ENCODE data around the gene CHPF2.

CHPF2 gene, protein sequence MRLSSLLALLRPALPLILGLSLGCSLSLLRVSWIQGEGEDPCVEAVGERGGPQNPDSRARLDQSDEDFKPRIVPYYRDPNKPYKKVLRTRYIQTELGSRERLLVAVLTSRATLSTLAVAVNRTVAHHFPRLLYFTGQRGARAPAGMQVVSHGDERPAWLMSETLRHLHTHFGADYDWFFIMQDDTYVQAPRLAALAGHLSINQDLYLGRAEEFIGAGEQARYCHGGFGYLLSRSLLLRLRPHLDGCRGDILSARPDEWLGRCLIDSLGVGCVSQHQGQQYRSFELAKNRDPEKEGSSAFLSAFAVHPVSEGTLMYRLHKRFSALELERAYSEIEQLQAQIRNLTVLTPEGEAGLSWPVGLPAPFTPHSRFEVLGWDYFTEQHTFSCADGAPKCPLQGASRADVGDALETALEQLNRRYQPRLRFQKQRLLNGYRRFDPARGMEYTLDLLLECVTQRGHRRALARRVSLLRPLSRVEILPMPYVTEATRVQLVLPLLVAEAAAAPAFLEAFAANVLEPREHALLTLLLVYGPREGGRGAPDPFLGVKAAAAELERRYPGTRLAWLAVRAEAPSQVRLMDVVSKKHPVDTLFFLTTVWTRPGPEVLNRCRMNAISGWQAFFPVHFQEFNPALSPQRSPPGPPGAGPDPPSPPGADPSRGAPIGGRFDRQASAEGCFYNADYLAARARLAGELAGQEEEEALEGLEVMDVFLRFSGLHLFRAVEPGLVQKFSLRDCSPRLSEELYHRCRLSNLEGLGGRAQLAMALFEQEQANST

DNA sequence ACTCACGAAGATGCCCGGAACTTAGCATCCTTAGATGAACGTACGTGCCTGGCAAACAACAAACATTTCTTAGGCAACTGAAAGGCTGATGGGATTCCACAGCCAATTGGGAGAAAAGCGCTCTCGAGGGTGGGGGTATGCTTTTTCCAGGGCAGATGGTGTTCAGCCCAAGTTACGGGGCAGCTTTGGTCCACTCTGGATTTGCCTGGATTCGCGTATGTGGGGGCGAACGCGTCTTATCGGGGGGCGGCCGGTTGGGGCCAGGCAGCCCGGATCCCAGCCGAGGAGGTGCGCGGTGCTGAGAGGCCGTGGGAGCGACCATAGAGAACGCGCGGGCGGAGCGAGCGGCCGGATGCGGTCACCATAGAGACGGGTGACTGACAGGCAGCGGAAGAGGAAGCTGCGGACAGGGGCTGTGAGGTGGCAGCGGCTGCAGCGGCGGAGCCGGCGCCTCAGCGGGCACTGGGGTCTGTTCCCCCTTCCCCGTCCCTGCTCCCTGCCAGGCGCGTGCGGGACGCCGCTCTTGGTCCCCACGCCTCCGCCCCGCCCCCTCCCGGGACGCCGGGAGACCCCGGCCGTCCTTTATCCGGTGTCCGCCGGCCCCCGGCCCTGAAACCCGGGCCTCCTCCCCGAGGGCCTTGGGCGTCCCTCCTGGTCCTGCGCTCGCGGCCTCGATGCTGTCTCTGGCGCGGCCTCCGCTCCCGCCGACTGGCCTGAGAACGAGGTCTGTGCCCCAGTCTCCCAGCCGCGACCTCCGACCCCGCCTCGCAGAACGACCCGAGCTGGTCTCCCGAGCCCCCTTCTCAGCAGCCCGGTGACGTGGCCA lies at the start of gene CHPF2:
CHPF2 (plus strand) TSS at position 393 of the 826 bp plus-strand sequence. CDS start 1,529 bp downstream, outside the sequence.
- peak; percentile 43 for DNase-seq

DNA sequence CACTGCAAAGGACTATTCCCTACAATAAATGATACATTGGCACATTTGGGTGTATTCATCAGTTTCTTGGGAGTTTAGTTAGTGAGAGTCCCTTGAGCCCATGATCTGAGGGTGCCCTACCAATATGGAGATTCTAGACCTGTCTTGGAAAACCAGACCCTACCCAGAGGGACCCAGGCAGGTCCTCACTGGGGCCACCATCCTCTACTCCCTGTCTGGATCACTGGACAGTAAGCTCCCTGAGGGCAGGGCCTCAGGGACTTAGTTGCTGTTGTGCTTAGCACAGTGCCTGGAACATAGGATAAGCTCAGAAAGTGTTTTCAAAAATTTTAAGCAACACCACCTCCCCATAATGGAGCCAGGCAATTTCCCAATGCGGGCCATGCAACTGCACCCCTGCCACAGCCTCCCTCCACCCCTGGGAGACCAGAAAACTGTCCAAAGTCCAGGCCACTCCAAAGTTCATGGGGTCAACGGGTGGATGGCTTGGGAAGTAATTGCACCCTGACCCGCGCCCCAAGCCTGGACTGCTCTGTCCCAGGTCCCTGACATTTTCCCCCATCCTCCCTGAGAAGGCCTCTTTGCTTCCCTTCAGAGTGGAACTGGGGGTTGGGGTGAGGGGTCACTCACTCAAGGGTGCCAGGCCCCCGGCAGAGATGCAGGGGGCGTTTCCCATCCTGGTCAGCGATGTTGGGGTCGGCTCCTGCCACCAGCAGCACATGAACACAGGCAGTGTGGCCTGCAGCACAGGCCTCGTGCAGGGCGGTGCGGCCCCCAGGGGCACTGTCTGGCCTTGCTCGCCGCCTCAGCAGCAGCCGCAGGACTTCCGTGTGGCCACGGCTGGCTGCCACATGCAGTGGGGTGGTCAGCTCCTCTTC lies 46.3 kb upstream of the CHPF2 start:
- DNase-seq, result no peak

DNA sequence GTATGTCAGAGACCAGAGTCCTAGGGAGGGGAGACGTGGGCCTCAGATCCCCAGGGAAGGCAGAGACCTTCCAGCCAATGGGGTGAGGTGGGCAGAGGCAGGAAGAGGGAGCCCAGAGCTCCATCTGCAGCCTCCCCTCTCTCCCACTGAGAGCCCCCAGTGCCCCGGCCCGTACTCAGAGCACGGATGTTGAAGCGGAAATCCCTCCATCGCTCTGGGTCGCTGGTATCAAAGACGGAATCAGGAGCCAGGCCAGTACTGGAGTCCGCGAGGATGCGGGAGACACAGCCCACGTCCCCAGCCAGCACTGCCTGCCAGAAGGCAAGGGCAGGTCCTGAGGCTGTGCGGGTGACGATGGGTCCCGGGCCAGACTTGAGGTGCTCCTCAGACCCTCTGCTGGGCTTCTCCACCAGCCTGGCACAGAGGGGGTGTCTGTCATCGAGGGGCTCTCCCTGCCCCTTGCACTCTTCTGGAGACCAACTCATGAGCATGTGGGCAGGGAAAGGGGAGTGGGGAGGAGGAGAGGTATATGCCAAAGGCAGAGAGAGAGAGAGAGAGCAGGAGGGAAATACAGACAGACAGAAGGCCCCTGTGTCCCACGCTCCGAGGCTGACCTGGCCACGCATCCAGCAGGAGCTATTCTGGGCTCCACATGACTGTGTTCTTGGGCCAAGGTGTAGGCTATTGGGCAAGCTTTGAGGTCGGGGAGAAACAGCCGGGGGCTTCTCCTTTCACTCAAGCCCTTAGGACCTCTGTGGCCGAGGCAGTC lies 45.5 kb upstream of the CHPF2 start, which contains the start of gene ASB10:
ASB10 (minus strand) TSS at position 611 of the 769 bp plus-strand sequence; CDS start at position 491, 120 bp downstream.
- DNase-seq, result no peak

DNA sequence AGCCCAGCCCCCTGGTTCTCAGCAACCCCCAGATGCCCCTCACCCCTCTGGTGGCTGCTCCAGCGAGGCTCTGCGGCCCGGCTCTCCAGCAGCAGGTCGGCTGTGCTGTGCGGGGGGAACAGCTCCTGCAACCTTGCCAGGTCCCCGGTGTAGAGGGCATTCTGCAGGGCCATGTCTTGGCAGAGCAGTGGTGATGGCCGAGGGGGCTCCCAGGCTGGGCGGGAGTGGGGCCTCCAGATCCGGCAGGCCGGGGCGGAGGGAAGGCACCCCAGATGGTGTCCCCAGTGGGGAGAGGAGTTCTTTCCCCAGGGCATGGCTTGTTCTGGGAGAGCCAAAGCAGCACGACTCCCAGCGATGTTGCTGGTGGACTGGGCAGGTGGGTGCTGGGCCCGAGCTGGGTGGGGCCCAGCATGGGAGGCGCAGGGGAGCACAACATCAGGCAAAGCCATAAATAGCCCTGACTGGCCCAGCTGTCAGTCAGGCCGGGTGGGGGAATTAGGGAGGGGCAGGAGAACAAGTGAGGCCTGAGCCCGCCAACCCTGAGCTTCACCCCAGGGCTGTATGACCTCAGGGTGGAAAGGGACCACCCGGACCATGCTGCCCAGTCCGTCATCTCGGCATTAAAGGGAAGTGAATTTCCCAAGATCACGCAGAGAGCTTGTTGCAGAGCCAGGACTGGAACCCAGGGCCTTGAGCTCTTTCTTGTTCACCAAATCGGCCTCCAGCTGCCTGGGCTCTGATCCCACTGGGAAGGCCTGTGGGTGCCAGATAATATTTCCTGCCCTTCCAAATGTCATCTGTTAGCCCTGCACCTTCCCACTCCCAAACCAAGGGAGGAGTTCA lies 44.7 kb upstream of the CHPF2 start:
- DNase-seq, result no peak

DNA sequence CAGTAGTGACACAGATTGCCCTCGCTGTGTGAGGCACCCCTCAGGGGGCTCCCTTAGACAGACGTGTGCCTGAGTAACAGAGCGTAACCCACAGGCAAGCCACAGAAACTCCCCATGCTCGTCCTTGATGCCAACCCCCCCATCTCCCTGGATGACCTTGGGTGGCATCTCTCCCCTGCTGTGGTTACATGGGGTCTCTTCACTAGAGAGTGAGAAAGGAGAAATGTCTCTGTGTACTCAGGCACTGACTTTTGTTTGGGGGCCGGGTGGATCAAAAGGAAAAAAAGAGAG lies 44.1 kb upstream of the CHPF2 start:
- DNase-seq, result no peak

DNA sequence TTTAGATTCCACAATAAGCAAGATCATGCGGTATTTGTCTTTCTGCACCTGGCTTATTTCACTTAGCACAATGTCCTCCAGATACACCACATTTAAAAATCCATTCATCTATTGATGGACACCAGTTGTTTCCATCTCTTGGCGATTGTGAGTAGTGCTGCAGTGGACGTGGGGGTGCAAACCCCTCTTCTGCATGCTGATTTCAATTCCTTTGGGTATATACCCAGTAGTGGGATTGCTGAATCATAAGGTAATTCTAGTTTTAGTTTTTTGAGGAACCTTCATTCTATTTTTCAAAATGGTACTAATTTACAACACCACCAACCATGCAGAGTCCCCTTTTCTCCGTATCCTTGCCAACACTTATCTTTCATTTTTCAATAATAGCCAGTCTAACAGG lies 43.2 kb upstream of the CHPF2 start:
- no peak for DNase-seq

DNA sequence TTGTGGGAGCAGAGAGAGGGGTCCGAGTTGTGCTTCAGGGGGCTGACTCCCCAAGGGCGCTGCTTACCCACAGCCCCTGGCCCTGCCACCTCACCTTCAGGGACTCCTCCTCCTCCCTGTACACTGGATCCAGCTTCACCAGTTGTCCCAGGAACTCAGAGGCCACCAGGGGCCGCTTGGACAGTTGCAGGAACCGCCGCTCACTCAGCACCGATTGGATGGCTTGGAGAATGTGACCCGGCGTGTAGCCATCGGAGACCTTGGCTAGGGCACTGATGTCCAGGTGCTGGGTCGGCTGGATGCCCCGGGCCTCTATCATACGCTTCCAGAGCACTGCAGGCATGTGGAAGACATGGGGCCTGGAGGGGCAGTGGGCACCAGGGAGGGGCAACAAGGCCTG lies 40.7 kb upstream of the CHPF2 start:
- DNase-seq, result no peak

DNA sequence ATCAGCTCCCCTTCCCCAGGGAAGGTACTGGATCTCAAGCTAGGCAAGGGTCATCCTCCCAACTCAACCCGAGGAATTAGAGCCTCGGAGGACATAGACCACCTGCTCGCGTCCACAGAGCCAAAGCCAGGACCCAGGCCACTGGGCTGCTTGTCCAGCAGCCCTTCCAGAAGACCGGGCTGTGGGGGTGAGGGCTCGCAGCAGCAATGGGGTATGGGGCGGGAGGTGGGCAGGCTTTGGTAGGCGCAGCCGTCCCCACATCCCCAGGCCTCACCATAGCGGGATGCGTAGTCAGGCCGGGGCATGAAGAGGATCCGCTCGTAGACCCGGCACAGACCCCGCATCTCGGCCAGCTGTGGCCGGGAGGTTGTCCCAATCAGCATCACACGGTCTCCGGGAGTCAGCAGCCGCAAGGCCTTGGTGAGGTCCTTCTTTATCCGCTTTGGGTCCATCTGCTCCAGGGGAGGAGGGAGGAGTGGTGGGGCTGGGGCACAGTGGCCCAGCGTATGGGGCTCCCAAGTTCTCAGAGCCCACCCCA lies 40.2 kb upstream of the CHPF2 start:
- no peak for DNase-seq

DNA sequence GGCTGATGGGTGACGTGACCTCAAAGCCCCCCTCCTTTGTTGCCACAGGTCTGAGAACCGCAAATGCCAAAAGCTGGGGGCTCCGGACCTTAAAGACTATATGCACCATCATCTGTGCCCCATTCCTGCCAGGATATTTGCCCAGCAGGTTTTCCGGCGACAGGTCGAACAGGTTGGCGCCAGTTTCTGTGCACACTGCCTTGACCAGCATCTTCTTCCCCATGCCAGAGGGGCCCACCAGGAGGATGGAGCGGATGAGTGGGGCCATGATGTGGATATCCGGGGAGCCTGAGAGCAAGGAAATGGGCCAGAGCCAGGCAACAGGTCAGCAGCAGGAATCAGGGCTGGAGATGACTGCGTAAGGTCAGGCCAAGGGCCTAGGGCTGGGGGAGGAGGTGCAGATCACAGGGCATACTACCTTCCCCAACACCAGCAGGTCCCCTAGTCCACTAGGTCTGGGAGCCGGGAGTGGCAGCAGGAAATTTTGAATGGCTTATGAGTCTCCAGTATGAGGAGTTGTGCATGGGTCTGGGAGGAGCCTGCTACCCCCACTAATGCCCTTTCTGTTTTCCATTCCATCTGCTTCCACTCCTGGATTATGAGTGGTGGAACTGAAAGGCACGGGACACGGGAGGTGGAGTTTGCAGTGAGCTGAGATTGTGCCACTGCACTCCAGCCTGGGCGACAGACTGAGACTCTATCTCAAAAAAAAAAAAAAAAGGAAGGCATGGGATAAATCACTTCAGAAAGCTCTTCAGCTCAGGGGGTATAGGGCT lies 38.9 kb upstream of the CHPF2 start:
- DNase-seq, result no peak

DNA sequence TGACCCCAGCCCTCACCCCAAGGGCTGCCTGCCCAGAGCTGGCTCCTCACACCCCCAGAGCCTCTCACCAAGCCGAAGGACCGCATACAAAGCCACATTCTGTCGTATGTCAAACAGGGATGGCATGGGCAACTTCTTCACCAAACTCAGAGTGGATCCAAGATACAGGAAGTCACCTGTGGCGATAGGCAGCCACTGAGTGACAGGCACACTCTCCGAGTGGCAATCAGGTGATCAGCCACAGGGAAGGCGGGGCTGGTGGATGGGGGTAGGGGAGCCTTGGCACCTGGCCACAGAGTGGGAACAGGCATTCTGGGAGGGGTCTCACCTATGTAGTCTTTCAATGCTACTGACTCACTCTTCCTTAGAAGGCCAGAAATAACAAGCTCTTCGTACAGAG lies 38.1 kb upstream of the CHPF2 start:
- DNase-seq, result no peak

DNA sequence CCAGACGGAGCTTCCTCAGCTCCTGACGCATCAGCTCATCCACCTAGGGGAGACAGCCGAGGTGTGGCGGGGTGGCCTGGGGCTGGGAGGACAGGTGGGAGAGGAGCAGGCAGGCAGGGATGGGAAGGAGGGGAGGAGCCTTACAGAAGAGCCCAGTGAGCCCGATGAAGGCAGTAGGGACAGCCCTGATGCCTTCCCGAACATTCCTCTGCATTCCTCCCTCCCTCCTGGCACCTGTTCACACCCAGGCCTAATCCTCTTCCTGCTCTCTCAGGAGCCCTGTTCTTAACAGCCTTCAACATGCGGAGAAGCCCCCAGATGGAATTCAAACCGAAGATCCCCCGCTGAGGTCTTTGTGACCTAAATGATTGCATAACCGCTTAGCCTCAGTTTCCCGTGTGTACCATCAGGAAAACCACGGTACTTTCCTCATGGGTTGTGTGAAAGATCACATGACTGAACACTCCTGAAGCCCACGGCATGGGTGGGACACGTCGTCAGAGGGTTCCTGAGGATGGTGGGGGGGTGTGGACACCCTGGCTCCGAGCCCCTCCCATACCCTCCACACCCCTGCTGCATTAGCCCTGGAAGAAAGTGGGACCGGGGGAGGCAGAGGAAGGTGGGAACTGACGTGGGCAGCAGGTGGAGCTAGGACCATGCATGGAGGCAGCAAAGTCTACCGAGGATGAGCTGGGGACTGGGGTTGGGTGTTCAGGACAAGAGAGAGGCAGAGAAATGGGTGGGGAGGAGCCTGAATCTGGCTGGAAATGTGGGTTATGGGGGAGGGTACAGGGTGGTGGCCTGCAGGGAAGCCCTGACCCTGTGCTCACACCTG lies 36.5 kb upstream of the CHPF2 start:
- DNase-seq, result no peak

DNA sequence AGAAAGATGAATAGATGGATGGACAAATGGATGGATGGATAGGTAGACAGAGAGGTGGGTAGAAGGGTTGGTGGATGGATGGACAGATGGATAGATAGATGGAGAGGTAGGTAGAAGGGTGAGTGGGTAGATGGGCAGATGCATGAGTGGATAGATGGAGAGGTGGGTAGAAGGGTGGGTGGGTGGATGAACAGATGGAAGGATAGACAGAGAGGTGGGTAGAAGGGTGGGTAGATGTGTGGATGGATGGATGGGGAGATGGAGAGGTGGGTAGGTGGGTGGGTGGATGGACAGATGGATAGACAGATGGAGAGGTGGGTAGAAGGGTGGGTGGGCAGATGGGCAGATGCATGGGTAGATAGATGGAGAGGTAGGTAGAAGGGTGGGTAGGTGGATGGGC lies 34.4 kb upstream of the CHPF2 start:
- no peak for DNase-seq

DNA sequence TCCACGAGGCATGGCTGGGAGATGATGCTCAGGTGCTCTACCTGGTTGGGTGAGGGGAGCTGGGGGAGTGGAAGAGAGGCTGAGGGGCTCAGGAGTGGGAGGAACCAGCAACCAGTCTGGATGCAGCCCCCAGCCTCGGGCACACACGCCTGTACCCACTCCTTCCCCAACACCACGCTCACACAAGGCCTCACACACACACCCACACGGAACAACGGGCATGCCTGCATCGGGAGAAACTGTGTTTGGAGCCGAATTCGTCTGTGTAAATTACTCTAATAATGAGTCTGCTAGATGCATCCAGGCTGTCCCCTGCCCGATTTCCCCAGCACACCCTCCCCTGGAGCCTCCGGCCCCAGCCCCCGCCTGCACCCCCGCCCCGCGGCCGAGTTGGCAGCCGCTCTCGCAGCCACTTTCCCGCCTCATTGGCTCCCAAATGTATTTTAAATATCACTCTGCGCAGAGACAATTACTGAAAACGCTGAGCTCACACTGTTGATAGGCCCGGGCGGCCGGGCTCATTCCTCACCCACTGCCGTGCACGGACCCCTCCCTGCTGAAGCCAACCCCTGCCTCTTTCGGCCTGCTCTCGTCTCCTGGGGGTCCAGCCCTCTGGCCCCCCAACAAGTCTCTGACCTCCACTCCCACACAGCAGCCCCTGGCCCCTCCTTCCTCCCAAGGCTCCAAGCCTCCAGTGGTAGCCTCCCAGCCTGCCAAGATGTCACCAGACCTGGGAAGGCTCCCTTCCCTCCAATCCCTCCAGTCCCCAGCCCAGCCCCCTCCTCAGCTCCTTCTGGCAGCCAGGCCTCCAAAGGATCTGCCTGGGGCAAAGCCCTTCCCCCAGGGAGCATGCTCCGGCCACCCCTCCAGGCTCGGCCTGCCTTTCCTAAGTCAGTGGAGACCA lies 33.1 kb upstream of the CHPF2 start:
- no peak for DNase-seq

DNA sequence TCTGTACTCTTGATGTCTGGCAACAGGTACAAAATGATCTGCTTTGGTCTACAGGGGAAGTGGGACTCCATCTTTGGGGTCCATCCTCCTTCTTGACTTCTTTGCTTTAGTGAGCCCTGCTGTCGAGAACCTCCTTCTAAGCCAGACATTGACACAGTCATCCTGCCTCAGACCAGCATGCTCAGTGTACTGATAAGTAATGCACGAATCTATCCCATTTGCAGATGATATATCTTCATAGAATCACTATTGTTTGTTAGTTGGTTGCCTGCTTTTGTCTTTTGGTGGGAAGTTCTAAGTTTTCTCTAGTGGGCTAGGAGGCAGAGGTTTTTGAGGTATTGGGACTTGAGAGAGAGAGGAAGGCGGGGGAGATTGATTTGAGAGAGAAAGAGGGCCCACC lies 30.9 kb upstream of the CHPF2 start:
- DNase-seq, result no peak

DNA sequence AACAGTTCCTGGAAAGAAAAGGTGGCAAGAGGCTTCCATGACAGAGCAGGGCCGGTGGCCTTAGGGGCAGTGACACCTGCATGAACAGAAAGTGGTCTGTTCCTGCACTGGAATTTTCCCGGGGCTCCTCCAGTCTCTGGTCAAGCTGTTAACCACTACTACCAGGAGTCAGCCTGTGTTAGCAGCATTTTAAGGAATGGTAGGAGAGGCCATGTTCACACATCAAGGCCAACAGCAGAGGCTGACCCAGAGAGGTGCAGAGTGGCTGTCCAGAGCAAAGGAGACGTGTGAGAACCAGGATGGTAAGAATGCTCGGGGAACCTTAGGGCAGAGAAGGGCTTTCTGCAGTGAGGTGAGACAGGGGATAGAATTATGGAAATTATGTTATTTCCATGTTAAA lies 30.5 kb upstream of the CHPF2 start:
- DNase-seq, result no peak

DNA sequence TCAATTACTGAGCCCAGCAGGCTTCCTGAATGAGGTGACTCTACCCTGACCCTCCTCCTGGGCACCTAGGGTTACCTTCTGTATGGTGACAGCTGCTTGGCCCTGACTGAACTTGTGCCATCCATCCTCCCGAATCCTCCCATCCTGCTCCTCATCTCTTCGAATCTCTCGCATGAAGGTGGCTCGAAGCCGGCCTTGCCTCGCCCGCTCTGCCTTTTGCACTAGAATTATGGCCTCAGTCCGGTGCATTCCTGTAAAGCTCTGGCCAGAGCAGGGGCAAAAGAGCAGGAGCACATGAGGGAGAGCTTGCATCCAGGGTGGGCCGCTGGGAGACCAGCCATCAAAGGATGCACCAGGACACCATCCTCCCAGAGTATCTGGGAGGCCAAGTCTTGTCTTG lies 29.4 kb upstream of the CHPF2 start:
- no peak for DNase-seq

DNA sequence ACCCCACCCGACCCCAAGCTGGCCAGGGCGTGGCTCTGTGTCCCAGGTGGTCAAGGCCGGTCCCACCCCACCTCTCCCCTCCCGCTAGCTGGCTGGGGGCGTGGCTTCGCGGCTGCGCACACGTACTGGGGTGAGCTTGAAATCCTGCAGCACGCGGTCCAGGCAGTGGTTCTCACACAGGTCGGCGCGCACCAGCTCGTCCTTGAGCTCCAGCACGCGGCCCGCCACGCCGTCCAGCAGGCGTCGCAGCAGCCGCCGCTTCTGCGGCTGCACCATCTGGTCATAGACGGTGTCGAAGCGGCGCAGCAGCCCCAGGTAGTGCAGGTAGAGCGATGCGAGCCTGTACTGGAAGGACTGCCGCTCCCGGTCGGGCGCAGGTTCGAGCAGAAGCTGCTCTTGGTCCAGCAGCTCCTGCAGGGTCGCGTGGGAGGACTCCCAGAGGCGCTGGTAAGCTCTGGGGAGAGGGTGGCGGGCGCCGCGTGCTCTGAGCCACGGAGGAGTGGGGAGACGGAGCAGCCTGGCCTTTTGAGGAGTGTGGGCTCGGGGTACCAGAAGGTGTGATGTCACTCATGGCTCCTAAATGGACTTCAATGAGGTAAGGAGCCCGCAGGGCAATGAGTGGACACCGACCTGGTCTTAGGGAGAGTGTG lies 27.8 kb upstream of the CHPF2 start:
- DNase-seq, result no peak

Data from NCI-H2029 treated with DMSO at 0.1 percent for 48 hours (cell line).